Measurements from ENCODE around the gene ADCY7. TPM values are rescaled to one million over a fixed set of nuclear protein-coding genes. Genes with fewer than 3 reads are reported as not detected.
"Not testable (repeated sequence)": the region's sequence is repeated elsewhere in the genome, so short reads cannot be mapped to it uniquely, and the experiment has no call there.

The ADCY7 gene
- total and polyA plus RNA-seq, 2 of the 4 experiments (the other 2 are of a cell fraction): 15.2 to 17.1 TPM

- H3K9me3 ChIP-seq (ENCODE audit: control insufficient read depth, insufficient read depth, low read length); in situ Hi-C loops (cut with MboI; ENCODE audit: low sequenced_read_pairs); H2BK5ac ChIP-seq (ENCODE audit: low read depth, low read length, poor library complexity, severe bottlenecking); H4K91ac ChIP-seq (ENCODE audit: insufficient read depth, low read depth, low read length); BruUV-seq (replicated peaks); H2BK15ac ChIP-seq (ENCODE audit: low read depth, low read length); H3K4me3 ChIP-seq (ENCODE audit: insufficient read depth, low read depth, low read length); H4K20me1 ChIP-seq (ENCODE audit: insufficient read depth, low read length); H3K18ac ChIP-seq (ENCODE audit: low read depth, low read length); H3K4me1 ChIP-seq (ENCODE audit: control insufficient read depth, insufficient read depth, low read length); H4K5ac ChIP-seq (ENCODE audit: low read depth, low read length); H2AK9ac ChIP-seq (replicated peaks; ENCODE audit: low read depth, low read length, poor library complexity); ATAC-seq (ENCODE audit: low read depth); H4K8ac ChIP-seq (ENCODE audit: low read depth in 2 of 2, low read length in 2 of 2); intact Hi-C loops (cut with micrococcal nuclease); H3K27me3 ChIP-seq (ENCODE audit: control insufficient read depth, insufficient read depth, low read length); DNase-seq; H2AFZ ChIP-seq (replicated peaks; ENCODE audit: low read length, poor library complexity); CTCF ChIA-PET; H3K23ac ChIP-seq (ENCODE audit: low read depth, low read length); H3K27ac ChIP-seq (ENCODE audit: insufficient read depth, low read length); H3K4me2 ChIP-seq (ENCODE audit: low read depth, low read length); H3K9me1 ChIP-seq (ENCODE audit: insufficient read depth, low read length); H3K14ac ChIP-seq (replicated peaks; ENCODE audit: low read depth, low read length); POLR2A ChIA-PET (ENCODE audit: unreplicated experiment); H2BK20ac ChIP-seq (ENCODE audit: low read depth, low read length); H3K56ac ChIP-seq (ENCODE audit: extremely low read depth, insufficient read depth, low read length); H2BK120ac ChIP-seq (ENCODE audit: low read depth, low read length); H3K9ac ChIP-seq (ENCODE audit: low read depth, low read length); H2AK5ac ChIP-seq (ENCODE audit: low read depth, low read length); H3K4ac ChIP-seq (ENCODE audit: low read depth, low read length); dilution Hi-C loops (cut with HindIII; ENCODE audit: low sequenced_read_pairs, unreplicated experiment): not testable (repeated sequence)
- Histone ChIP-seq H3K79me1 (ENCODE audit: low read depth in 1 of 2, low read length in 2 of 2) (peaks cover 0 to 11% of the 10 kb centered on the region in 2 experiments; a peak in 2 of 4 replicates), H3K36me3 (ENCODE audit: control insufficient read depth, insufficient read depth, low read length) (peaks cover 15% of the 10 kb centered on the region)
- WGBS, 2 experiments (ENCODE audit: extremely low coverage in 2 of 2, insufficient read length in 1 of 2): 90% methylated on average over 2 of the region's 8 CpGs; no CpG with 5 or more reads in 1 of the 2 experiments
Measured at GRCh38 chr16:50343566-50343965, 77.2 kb downstream of the ADCY7 start.

GRCh38 chr16:50345210-50345609 is 78.9 kb downstream of the ADCY7 start:
- H3K9ac ChIP-seq (ENCODE audit: low read depth, low read length); H3K27me3 ChIP-seq (ENCODE audit: control insufficient read depth, insufficient read depth, low read length); H3K9me1 ChIP-seq (ENCODE audit: insufficient read depth, low read length); H2AK5ac ChIP-seq (ENCODE audit: low read depth, low read length); ATAC-seq (ENCODE audit: low read depth); H3K18ac ChIP-seq (ENCODE audit: low read depth, low read length); POLR2A ChIA-PET (ENCODE audit: unreplicated experiment); H4K8ac ChIP-seq (ENCODE audit: low read depth in 2 of 2, low read length in 2 of 2); H3K4me3 ChIP-seq (ENCODE audit: insufficient read depth, low read depth, low read length); H2AK9ac ChIP-seq (replicated peaks; ENCODE audit: low read depth, low read length, poor library complexity); dilution Hi-C loops (cut with HindIII; ENCODE audit: low sequenced_read_pairs, unreplicated experiment); H4K91ac ChIP-seq (ENCODE audit: insufficient read depth, low read depth, low read length); H2BK120ac ChIP-seq (ENCODE audit: low read depth, low read length); in situ Hi-C loops (cut with MboI; ENCODE audit: low sequenced_read_pairs); H3K9me3 ChIP-seq (ENCODE audit: control insufficient read depth, insufficient read depth, low read length); DNase-seq; H3K14ac ChIP-seq (replicated peaks; ENCODE audit: low read depth, low read length); H3K4me1 ChIP-seq (ENCODE audit: control insufficient read depth, insufficient read depth, low read length); H4K5ac ChIP-seq (ENCODE audit: low read depth, low read length); H3K79me1 ChIP-seq (ENCODE audit: low read depth in 1 of 2, low read length in 2 of 2); H4K20me1 ChIP-seq (ENCODE audit: insufficient read depth, low read length); H3K4me2 ChIP-seq (ENCODE audit: low read depth, low read length); H3K4ac ChIP-seq (ENCODE audit: low read depth, low read length); CTCF ChIA-PET; H2BK5ac ChIP-seq (ENCODE audit: low read depth, low read length, poor library complexity, severe bottlenecking); BruUV-seq (replicated peaks); H2BK20ac ChIP-seq (ENCODE audit: low read depth, low read length); H3K27ac ChIP-seq (ENCODE audit: insufficient read depth, low read length); H3K56ac ChIP-seq (ENCODE audit: extremely low read depth, insufficient read depth, low read length); intact Hi-C loops (cut with micrococcal nuclease); H2BK15ac ChIP-seq (ENCODE audit: low read depth, low read length); H3K23ac ChIP-seq (ENCODE audit: low read depth, low read length); H2AFZ ChIP-seq (replicated peaks; ENCODE audit: low read length, poor library complexity): not testable (repeated sequence)
- H3K36me3 ChIP-seq (ENCODE audit: control insufficient read depth, insufficient read depth, low read length): peaks cover 13% of the 10 kb centered on the region
- WGBS, 2 experiments (ENCODE audit: extremely low coverage in 2 of 2, insufficient read length in 1 of 2): no CpG with 5 or more reads among the region's 2 CpGs

Data from IMR-90 (cell line).